D341Med (cell line): Measurements from ENCODE around the gene BAIAP2L1.

Experiments used
- DNase-seq: peaks from one replicate; pipeline ENCODE4 v3.0.0; 2012; ENCODE audit warnings: low spot score

Gene BAIAP2L1

DNA sequence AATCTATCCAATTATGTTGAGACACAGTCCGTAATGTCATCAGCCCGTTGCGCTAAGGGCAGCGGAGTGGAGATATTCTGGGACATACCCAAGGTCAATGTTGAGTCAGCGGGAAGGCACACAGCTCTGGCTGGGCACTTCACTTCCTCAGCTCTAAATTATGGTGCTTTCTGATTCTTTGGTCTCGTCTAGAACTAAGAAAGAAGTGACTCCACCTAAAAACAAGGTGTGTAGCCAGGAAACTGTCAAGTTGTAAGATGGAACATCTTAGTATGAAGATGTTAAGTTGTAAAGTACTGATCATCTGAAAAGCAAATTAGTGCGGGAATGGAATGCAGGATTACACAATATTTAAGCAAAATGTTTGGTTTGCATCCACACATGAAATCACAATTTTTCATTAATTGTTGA lies 43.1 kb downstream of the BAIAP2L1 start:
- DNase-seq: no peak

DNA sequence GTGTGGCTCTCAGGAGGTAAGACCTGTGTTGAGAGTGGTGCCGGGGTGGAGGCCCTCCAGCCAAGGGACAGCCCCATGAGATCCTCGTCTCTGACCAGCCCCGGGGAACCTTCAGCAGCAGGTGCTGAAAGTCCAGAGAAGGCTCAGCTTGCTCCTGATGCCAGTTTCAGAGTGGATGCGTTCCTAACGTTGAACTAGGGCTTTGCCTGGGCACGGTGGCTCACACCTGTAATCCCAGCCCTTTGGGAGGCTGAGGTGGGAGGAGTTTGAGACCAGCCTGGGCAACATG lies 45.7 kb downstream of the BAIAP2L1 start:
- DNase-seq: no peak

DNA sequence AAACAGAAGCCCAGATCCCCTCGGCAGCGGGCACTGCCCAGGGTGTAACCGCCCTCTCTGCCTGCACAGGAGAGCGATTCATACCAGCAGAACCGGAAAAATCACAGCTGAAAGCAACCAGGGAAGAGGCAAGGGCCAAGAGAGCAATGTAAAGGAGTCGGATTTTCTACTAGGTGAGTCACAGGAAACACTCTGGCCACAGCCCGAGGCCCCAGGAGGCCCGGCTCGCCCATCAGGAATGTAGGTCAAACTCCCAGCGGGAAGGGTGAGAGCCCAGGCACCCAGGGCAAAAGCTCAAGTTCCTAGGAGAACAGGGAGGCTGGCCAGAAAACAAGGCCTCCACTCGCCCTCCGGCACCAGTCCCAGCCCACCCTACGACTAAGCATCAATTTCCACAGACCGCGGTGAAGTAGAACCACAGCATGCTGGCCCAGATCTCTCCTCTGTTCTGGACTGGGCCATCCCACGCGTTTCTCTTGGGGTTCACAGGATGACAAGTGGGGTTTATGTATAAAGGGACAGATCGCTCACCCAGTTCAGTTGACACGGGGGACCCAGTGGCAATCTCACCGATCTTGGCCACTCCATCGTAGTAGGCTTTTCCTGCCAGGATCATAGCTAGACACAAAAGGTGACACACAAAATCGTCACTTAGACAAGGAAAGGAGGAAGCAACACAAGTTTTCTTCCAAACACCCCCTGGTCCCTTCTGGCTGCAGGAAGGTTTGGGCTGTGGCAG lies 46.2 kb downstream of the BAIAP2L1 start:
- no peak for DNase-seq

DNA sequence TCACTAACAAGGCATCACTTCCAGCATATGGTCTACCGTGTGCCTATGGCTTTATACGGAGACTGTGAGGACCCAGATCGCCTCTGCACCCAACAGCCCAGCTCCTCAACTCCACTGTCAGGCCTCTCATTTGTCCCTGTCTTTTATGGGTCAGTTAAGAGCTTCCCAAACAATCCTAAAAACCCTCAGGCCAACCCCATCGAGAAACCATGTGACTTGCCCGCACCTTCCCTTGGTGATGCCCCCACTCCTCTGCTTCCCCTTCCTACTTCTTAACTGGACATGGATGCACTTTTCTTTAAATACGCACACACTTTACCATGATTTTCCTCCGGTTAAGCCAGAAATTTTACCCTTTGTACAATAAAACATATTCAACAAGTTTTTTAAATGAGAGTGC lies 46.8 kb downstream of the BAIAP2L1 start:
- DNase-seq: no peak

DNA sequence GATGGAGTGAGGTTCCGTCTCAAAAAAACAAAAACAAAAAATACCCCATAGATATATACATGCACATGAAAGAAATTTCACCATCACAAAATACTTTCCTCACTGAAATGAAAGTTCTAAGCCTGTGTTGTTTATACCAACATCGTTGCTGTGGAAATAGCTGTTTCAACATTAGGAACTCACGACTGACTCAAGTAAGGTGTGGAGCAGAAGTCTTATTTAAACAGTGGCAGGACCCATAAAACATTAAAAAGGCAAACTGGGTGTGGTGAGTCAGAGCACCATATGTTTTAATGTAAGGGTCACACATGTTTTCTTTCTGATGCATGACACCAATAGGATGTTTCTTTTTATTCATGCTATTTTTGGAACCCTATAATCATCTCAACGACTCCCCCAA lies 48.3 kb downstream of the BAIAP2L1 start:
- DNase-seq: no peak

DNA sequence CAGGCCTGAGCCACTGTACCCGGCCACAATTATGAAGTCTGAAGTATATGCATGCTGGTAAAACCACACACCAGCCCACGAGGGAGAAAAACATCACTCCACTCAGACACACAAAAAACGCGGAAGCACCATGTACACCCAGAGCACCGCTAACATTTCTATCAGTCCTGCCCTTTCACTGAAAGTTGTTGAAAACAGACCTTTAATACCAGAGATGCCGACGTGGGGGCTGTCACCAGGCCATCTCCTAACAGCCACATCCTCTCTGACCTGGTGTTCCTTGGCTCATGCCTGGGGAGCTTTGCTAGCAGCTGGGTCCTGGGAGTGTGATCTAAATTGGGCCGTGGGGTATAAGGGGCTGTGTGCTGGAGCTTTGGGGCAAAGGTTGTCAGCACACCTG lies 49.8 kb downstream of the BAIAP2L1 start:
- no peak for DNase-seq

DNA sequence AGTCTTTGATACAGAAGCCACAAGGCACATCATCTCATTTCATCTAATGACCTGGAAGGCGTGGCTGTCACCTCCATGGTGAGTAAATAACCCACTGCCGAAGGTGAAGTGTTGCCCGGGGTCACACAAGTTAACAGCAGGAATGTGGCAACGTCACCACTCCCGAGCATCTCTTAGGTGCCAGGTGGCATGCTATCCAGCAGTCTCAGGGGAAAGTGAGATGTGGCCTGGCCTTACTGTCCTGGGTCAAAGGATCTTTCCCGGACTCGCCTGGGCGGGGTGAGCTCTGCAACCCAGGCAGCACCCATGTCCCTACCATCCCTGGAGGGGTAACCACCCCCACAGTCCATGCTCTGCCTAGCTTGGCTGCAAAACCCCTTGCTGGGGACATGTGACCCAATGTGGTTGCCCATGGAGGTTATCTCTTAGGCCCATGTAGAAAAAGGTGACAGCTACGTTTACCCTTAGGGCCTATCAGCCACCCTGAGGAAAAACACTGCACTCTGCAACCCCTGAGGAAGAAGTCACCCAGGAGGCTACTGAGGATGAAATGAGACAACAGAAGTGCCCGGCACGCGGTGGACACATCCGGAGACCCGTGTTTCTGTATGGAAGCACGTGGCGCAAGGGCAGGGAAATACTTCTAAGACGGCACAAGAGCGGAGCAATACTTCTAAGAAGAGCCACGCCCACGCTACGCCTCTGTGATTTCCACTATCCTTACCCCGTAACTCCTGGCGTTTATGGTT lies 52.0 kb downstream of the BAIAP2L1 start:
- no peak for DNase-seq

DNA sequence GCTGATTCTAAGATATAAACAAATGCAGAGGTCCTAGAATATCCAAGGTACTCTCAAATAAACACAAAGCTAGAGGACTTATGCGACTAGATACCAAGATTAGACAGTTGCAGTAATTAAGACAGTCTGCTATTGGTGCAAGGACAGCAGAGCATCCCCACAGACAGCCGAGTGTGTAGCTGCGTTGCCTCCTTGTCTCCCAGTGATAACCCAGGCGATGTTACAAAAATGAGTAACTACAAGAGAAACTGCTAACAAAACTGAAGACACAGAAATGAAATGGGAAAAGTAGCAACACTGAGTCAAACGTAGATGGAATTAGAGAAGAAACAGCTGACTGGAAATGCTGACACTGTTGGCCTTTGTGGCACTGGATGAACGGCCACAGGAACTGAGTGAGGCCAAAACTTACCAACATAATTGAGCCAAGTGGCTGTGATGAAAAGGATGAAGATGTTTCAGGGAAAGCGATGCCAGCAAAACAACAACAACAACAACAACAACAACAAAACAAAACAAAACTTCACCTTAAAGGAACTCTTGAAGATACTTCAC lies 54.3 kb downstream of the BAIAP2L1 start:
- DNase-seq: no peak

DNA sequence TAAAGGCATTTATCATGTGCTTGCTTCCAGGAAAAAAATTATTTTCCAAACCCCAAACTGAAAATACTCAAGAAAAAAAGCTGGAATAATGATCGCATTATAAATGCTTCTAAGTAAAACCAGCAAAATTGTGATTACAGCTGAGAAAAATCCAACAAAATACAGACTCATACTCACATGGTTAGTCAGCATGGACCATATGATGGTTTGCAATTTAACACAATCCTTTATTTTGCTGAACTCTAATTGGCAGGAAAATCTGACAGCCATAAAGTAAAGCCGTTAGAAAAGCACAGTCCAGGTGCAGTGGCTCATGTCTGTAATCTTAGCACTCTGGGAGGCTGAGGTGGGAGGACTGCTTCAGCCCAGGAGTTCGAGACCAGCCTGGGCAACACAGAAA lies 59.8 kb downstream of the BAIAP2L1 start:
- DNase-seq: no peak

DNA sequence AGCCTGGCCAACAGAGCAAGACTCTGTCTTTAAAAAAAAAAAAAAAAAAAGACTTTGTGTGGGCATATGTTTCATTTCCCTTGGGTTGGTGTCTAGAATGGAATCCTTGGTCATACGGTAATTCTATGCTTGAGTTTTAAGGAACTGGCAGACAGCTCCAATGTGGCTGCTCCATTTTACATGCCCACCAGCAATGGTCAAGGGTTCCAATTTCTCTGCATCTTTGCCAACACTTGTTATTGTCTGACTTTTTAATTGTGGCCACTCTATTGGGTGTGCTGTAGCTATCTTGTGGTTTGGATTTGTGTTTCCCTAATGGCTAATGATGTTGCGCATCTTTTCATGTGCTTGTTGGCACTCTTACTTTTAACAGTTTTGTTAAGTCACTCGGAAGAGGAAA lies 61.8 kb downstream of the BAIAP2L1 start:
- no peak for DNase-seq

DNA sequence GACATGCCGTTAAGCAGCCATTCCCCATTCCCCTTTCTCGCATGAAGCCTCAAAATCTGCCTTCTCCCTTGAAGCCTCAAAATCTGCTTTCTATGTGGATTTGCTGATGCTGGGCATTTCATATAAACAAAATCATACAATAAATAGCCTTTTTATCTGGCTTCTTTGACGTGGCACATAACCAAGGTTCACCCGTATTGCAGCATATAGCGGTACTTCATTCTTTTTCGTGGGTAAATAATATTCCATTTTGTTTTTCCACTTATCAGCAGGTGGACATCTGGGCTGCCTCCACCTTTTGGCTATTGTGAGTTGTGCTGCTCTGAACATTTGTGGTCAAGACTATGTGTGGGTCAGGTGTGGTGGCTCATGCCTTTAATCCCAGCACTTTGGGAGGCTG lies 62.4 kb downstream of the BAIAP2L1 start:
- no peak for DNase-seq

DNA sequence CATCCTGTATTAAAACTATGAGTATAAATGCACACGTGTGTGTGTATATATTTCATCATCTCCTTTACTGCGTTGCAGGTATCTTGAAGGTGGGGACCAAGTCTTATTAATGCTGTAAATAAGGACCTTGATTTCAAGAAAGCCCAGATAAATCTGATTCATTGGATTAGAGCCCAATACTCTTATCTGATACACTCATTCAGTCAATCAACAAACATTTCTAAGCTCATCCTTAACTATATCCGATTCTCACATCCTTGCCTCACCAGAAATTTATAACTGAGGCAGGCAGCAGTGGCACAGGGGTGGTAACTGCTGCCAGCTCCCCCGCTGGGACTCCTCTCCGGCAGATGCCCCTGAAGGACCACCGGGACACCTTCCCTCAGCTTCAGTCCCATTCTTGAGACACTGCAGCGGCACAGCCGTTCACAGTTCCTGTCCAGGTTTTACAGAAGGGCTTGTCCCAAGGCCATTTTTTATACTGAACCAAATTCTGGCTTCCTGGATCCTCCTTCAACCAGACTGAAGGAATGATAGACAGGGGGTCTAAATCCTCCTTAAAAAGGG lies 65.4 kb downstream of the BAIAP2L1 start:
- DNase-seq: no peak

DNA sequence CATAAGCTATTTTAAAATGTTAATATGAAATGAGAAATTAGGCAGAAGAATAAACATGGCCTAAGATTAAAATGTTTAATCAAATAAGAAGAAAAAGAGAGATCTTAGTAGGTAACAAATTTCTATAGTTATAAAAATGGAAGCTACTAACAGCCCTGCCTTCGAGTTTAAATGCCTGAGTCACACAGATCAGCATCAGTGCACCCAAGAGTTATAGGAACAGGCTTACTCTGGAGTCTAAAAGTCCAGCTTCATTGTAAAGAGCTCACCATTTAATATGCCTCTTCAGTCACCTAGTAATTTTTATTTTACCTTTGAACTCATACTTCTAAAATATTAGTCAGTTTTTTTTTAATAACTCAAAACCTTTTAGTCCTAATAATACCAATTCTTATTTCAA lies 66.8 kb downstream of the BAIAP2L1 start:
- DNase-seq: no peak

DNA sequence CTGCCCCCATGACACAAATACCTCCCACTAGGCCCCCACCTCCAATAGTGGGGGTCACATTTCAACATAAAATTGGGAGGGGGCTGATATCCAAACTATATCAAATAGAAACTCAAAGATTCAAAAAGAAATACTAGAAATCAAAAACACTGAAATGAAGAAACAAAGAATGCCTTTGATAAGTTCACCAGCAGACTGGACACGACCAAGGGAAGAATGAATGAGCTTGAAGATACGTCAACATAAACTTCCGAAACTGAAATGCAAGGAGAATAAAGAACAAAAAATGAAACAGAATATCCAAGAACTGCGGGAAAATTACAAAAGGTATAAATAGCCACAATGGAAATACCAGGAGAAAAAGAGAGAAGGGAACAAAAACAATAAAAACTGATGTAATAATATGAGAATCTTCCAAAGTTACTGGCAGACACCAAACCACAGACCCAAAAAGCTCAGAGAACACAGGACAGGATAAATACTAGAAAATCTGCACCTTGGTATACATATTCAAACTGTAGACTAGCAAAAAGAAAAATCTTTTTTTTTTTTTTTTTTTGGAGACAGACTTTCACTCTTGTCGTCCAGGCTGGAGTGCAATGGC lies 69.9 kb downstream of the BAIAP2L1 start:
- DNase-seq: no peak

DNA sequence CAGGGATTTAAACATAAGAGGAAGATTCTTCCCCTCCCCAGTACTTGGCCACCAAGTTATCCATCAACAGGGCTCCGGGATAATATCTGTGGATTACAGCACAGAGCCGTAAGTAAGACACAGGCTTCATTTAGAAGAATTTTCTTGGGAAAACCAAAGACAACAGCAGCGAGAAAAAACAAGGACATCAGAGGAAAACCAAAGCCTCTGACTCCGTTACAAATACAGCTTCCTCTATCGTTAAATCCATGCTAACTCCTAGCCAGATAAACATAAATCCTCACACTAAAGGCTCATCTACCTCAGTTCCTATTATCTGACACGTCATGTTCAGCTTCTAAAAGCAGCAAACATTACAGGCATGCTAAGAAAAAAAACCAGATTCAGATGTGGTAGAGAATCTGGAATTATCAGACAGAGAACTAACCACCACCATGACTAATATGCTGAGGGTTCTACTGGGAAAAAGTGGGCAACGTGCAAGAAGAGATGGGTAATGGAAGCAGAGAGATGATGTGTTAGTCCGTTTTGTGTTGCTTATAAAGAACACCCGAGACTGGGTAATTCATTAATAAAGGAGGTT lies 71.0 kb downstream of the BAIAP2L1 start:
- DNase-seq: no peak

DNA sequence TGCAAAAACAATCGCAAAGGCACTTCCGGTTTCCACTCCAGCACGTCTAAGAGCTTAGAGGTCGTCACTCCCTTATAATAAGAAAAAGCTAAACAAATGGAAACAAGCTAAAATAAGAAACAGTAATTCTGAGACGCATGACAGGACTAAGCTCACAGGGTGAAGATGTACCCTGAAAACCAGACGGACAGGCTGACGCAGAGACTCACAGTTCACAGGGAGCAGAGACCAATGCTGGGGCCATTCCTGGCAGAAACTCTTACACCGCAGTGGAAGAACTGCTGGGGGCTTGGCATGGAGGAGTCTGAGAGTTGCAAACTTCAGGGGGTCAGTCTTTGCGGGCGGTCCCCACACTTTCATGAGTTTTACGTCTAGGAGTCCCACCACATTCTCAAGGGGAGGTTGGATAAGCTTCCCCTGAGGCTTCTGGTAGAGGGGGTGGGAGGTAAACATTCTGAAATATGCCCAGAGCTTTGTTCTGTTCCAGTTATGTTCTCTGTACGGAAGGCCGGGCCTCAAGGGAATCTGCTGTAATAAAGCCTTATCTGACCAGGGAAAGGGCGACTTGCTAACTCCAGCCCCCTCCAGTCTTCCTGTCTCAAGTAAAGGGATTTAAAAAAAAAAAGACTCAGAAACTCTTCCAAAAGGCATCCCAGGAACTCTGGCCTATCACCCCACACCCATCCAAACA lies 71.6 kb downstream of the BAIAP2L1 start:
- no peak for DNase-seq

DNA sequence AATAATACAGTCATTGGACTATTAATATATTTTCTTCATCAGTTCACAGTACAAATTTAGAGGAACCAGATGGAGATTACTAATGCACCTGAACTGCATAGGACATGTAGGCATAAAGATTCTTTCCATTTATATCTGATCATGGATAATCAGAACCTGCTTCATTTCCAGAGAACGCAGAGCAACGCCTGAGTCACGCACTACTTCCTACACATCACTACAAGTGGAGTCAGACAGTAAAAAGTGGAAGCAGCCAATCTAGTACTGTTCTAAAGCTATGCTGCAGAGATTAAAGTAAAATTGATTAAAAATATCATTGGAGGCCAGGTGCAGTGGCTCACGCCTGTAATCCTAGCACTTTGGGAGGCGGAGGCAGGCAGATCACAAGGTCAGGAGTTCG lies 76.1 kb downstream of the BAIAP2L1 start:
- DNase-seq: no peak

DNA sequence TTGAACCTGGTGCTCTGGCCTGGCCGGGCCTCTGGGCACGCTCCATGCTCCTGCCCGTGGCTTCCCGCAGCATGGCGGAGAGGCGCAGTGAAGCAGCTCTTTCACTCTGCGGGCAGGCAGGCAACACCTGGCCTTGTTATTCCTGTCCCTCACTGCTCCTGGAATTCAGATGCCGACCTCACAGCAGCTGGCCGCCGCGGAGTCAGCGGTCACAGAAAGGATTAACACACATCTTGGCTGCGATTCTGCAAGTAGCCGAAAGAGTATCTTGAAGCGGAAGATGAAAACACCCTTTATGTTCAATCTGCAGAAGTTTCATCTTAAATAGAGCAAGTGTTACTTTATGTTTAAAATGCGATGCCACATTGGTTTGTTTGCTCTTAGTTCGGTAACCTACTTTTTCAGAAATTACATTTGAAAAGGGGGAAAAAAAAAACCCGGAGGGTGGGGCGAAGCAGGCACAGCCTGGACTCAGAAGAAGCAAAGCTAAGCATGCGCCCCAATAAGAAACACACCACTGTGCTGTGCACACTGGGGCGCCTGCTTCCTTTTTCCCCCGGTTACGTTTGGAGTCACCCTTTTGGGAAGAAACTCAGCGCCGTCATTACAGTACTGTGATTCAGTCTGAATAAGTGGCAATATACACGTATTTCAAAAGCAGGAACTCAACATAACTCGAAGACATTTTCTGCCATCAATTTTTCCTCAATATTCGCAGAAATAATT lies 77.1 kb downstream of the BAIAP2L1 start:
- DNase-seq: no peak

DNA sequence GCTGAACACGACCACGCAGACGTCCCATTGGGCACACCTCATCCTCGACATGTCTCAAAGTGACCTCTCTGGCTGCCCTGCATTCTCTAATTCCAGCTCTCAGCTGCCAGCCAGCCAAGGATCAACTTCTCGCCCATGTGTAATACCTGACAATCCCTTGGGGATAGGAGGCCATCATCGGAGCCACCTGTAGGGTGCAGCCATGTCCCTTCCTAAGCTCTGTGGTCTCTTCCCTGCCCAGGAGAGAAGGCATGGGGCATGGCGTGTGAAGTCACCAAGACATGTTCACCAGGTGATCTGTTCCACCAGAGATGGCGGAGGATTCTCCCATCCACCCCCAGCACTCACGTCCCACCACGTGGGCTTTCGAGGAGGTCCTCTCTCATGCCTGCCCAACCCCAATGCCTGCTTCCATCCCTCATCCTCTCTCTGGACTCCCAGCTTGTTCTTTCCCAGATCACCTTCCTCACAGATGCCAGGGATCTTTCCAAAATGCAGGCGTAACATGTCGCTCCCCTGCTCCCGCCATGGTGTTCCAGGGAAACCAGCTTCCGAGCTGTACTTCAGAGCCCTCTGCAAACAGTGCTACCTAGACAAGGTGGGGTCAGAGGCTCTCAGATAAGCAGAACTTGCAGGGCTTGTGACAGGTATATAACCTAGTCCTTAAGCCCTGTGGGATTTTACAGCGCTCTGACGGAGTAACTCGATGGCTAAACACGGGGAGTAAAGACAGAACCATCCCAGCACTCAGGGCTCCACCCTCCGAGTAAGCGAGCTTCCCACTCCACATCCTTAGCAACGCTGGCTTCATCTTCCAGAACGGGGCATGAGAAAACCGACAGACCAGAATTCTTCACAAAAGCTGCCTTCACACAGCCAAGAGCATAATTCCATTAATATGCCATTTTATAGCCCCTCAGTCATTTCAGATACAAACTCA lies 78.3 kb downstream of the BAIAP2L1 start:
- no peak for DNase-seq

DNA sequence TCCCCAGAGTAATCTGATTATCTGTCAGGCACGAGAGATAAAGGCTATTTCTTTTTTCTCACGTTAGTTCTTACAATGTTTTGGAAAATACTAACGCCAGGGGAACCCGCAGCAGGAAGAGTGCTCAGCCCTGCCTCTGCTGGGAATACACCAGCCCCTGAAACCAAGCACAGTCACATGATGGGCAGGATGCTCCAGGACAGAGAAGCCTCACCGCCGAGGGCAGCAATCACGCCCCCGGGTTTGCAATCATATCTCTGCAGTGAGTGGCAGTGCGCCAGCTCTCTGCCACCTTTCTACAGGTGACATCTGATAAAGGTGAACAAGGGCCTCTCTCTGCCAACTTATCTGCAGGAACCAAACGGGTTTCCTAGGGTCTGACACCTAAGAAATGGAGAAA lies 79.6 kb downstream of the BAIAP2L1 start:
- DNase-seq: no peak
